ENCODE measurements around the gene EBF4.

The EBF4 gene

DNA sequence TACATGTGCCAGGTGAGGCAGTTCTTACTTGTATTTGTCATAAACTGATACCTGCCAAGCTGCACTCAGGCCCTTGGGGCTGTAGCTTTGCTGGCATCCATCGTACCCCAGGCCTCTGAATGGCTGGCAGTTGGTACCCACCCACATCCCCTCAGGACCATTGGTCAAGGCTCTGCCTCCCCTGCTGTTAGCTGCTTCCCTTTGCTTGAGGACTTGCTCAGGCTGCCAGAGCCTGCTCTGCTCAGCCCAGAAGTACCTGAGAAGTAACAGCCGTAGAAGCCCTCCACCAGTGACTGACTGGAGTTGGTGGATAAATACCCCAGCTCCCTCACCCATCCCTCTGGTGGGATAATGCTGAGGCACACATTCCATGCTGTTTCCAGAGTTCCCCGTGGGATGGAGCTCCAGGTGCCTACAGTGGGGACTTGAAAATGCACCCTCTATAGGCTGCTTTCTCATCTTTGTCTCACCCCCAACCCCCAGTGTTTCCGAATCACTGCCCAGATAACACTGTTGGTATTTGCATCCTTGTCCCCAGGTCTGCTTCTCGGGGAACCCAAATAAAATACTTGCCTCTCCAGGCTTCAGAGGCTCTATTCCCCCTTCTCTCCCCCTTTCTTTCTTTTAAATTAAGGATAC lies 7.3 kb downstream of the EBF4 start:
- FAIRE-seq (no peak), DNase-seq (ENCODE audit: insufficient read length, low spot score) (no peak)

DNA sequence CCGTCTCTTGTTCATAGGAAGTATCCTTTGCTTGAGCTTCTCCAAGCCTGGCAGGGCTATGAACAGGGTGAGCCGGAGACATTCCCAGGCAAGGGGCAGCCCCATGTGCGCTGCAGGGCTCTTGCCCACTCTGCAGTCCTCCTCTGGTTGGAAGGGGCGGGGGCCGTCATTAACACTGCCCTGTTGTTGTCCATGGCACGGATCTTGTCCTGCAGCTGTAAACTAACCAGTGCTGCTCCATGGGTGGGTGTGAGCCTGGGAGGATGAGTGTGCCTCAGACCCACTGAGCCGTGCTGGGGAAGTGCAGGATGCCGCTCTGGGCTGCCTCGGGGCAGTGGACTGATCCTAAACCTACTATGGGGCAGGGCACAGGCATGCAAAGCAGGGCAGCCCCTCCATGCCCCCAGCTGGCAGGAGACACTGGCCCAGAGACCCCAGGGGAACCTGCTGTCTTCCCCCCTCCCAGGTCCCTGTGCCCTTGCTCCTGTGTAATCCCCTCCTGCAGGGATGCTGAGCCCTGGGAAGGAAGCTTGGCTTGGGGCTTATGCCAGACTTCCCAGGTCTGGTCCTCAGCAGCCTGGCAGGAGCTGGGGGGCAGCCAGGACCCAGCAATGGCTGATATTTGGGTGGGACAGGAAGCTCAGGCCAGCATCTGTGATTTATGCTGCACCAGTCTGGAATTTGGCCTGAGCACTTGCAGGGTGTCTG lies 8.5 kb downstream of the EBF4 start:
- FAIRE-seq: no peak

DNA sequence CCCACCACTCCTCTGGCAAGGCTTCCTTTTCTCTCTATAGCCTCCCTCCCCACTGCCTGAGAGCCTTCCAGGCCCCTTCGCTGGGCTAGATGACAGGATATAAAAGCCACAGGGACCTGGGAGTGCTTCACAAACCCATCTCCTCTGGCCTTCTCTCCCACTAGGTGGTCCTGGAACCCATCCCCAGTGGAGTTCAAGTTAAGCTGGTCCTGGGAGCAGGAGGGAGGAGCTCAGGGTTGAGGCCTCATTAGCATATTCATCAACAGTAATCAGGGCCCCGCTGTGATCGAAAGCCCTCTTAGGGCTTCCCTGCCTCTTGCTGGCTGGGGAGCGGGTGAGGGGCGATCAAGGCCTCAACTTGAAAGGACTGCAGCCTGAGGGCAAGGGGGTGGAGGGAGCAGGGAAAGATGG lies 9.1 kb downstream of the EBF4 start:
- FAIRE-seq (no peak), DNase-seq (ENCODE audit: insufficient read length, low spot score) (no peak)

More for the DNA sequence above, 8.5 kb downstream of the EBF4 start:
- DNase-seq (ENCODE audit: insufficient read length, low spot score): no peak

DNA sequence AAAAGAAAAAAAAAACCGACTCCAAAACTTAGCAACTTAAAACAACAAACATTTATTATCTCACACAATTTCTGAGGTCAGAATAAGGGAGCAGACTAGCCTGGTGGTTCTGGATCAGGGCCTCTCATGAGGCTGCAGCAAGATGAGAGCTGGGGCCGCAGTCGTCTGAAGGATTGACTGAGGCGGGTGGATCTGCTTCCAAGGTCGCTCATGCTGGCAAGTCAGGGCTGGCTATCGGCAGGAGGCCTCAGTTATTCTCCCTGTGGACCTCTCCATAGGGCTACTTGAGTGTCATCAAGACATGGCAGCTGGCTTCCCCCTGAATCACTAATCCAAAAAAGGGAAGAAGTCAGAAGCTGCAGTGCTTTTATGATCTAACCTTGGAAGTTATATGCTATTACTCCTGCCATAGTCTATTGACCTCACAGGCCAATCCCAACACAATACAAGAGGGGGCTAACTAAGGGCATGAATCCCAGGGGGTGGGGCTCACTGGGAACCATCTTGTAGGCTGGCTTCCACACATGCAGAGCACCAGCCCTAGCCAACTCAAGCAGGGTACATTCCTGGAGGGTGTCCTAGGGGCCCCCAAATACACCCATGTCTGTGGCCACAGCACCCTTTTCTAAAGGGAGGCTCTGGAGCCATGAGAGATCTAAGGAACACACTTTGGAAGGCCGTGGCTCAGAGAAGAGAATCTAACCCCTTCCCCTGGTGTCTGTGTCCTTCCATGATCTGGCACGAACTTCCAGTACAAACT lies 11.3 kb downstream of the EBF4 start:
- DNase-seq (ENCODE audit: insufficient read length, low spot score): no peak
- no peak for FAIRE-seq

DNA sequence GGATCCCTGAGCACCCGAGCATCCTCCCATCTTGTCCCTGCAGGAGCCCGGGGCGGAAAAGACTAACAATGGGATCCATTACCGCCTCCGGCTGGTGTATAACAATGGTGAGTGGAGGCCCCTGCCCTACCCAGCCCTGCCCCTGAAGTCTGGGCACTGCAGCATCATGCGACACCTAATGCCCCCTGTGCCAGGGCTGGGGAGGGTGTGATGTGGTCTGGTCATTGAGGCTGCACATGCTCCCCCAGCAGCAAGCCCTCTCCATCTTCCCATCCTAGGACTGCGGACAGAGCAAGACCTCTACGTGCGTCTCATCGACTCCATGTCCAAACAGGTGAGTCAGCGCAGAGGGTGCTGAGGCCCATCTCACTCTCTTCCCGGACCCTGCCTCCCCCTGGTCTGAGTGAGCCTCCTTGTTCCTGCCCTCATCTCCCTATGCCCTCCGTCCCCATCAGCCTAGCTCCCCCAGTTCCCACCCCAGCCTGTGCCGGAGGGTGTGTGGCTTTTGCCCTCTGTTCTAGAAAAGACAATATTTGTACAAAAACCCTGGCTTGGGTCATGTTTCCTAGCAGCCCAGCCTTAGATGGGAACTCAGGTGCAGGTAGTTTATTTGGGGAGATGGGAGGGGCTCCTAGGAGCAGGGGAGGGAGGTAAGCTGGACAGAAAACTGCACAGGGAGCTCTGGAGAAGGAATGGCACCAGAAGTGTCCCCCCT lies 13.5 kb downstream of the EBF4 start:
- DNase-seq (ENCODE audit: insufficient read length, low spot score) (no peak), FAIRE-seq (no peak)

DNA sequence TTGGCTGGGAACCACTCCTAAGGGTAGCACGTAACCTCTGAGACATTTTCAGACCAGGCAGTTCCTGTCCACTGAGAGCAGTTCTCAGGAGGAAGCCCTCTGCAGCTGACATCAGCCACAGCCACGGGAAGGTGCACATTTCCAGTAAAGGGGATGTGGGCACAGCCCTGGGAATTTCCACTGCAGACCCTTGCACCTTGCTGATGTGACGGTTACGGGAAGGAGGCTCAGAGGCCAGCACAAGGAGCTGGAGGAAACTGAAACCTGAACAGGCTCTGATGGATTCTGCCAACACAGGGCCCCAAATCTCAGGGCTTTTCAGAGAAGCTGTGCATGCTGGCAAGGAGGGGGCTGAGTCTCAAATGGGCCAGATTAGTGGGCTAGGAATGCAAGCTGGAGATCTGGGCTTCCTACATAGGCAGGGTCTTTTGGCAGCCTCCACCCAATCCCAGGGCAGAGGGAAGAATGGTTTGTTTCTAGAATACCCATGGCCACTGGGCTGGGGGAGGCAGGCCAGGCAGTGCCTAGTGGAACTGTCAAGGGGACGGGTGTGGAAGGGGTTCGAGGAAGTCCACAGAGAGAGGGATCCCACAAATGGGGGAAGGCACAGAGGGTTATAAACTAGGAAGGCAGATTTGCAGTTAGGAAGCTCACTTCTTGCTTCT lies 14.2 kb downstream of the EBF4 start:
- DNase-seq (ENCODE audit: insufficient read length, low spot score) (no peak), FAIRE-seq (no peak)

DNA sequence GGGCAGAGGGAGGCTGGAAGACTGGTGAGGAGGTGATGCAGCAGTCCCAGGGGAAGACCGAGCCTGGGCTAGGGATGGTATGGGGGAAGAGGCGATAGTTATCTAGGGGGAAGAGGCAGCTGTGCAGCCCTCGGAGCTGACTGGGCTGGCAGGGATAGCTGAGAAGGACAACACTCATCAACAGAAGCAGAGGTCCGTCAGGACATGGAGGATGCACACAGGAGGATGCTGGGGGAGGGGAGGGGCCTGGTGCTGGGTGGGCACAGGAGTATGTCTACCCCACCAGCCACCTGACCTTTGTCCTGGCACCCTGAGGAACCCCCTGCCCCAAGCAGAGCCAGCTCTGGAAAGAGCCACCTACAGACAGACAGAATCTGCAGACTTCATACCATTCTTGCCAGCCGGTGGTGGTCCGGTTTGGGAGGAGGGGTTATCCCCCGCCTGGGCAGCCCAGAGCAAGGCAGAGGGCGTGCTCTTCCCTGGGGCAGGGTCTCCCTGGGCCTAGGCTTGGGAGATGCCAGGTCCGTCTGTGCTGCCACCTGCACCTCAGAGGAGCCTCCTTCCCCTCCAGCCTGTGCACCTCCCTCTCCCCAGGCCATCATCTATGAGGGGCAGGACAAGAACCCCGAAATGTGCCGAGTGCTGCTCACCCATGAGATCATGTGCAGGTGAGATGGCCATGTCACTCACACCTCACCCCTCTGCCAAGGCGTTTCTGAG lies 14.9 kb downstream of the EBF4 start:
- no peak for DNase-seq (ENCODE audit: insufficient read length, low spot score)
- no peak for FAIRE-seq

DNA sequence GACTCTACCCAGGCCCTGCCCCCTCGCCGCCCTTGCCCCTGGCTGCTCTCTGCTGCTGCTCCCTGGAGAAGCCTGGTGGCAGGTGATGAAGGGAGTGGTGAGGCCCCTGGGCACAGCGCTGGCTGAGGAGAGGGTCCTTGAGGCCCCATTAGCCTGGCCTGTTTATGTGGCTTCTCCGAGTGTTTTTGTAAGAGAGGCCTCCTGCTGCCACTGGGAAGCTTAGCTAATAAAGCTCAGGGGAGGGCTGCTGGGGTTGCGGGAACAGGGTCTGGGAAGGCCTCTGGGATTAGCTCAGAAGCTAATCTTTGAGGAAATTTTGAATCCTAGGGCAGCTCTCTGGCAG lies 15.5 kb downstream of the EBF4 start:
- FAIRE-seq (no peak), DNase-seq (ENCODE audit: insufficient read length, low spot score) (no peak)

DNA sequence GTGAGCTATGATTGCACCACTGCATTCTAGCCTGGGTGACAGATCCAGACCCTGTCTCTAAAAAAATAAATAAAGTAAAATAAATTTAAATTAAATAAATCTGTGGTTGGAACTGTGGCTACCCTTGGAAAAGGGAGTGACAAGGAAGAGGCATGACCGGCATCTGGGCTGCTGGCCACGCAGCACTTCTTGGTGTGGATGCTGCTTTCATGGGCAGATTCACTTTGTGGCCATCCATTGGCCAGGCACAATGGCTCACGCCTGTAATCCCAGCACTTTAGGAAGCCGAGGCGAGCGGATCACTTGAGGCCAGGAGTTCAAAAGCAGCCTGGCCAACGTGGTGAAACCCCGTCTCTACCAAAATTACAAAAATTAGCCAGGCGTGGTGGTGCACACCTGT lies 16.1 kb downstream of the EBF4 start:
- FAIRE-seq: no peak
- no peak for DNase-seq (ENCODE audit: insufficient read length, low spot score)

DNA sequence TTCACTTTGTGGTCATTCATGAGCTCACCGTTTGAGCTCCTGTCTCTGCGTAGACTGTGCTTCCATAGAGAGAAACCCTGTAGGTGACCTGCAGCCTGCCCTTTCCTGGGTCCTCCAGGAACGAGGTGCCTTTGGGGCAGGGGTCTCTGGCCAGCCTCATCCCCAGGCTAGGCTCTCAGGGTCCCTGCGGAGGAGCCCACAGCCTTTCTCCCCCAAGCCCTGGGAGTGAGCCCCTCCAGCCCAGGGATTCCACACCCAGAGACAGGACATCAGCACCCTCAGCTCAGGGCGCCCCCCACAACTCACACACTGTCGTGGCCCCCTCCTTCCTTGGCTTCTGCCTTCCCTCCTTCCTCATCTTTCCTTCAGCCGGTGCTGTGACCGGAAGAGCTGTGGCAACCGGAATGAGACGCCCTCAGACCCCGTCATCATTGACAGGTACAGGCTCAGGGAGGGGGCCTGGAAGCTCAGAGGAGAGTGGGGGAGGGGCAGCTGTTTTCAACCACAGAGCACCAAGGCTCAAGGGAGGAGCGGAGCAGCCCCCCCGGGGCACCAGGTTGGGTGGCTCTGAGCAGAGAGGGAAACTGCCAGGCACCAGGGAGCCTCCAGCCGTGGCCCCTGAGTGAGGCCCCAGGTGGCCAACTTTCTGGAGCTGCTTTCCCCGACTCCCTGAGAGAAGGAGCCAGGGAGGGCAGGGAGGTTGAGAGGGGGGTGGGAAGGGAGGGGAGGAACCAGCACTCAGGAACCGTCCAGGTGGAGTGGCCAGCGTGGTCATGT lies 16.8 kb downstream of the EBF4 start:
- FAIRE-seq (no peak), DNase-seq (ENCODE audit: insufficient read length, low spot score) (no peak)

DNA sequence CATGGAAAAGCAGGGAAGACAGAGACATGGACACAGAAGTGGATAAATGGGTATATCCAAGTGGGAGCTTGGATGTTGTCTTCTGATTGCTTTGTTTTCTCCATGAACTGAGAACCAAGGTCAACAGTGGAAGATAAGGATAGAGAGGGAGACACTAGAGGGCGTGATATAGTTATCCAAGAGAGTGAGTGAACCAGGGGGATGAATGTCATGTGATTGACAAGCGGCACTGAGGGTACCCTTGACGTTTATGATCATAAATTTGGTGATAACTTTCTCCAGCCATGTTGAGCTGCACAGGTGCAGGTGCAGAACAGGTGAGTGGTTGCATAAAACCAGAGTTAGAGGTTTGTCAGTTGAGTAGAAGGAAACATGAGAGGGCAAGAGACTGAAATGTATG lies 20.7 kb downstream of the EBF4 start:
- DNase-seq (ENCODE audit: insufficient read length, low spot score) (no peak), FAIRE-seq (peak; percentile 21)

DNA sequence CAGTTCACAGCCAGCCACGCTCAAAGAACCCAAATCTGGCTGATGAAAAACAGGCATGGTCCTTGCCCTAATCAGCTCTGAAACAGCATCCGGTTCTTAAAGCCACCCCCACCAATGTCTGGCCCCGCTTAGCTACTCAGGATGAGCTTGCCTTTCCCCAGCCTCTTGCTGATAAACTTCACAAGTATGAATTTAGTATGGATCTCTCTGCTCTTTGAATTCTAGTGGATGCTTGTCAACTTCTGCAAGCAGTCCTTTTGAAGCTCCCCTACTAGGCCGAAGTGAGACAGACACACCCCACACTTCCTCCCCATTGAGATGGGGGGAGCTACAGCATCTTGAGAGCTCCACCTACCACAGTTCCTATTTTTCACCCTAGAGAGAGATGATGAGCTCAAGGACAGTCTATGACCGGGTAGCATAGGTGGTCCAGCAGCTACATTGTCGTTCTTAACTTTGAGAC lies 36.7 kb downstream of the EBF4 start:
- no peak for FAIRE-seq
- no peak for DNase-seq (ENCODE audit: insufficient read length, low spot score)

DNA sequence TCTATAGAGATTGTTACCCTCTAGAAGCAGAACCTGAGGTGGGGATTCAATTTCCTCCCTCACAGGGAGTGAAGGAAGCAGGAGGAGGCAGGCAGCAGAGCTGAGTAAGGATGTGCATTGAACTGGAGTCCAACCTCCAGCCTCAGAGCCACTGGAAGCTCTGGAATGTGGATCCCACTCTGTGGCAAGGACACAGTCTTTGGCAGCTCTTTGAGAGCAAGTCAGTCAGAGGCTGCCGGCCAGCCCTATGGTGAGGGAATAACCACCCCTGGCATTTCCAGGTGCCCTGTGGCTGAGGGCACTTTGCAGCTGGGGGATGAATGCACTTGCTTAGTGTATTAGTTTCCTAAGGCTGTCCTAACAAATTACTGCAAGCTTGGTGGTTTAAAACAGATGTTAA lies 37.2 kb downstream of the EBF4 start:
- FAIRE-seq (no peak), DNase-seq (ENCODE audit: insufficient read length, low spot score) (no peak)

DNA sequence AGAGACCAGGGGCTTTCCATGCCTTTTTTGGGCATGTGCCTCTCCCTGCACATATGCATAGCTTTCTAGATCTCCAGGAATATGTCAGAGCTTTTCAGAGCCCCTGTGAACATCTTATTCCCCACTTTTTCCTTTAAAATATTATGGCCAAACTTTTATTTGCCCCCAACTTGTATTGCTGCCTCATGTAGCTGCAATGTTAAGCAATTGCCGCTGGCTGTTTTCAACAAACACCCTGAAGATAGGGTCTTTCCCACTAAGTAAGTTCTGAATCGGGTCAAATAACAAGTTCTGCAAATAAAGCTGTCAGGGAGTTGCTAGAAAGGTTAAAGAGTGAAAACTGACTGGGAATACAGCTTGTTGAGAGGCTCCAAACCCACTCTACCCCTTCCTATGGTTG lies 42.3 kb downstream of the EBF4 start:
- no peak for DNase-seq (ENCODE audit: insufficient read length, low spot score)
- FAIRE-seq: no peak

DNA sequence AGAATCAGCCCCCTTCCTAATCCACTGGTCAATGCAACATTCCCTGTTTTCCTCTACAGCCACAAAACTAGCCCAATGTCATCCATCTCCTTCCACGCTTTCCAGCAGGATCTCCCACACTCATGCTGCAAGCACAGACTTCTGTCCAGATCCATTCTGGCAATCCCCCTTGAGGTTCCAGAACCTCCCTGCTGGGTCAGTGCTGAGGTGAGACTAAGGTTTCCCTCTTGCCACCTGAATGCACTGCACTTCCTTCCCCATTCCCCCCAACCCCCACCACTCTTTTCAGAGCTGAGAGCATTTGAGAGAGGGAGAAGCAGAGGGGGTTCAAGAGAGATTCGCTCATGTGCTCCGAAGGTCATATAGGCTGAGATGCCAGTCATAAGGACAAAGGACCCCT lies 43.9 kb downstream of the EBF4 start:
- DNase-seq (ENCODE audit: insufficient read length, low spot score): no peak
- no peak for FAIRE-seq

DNA sequence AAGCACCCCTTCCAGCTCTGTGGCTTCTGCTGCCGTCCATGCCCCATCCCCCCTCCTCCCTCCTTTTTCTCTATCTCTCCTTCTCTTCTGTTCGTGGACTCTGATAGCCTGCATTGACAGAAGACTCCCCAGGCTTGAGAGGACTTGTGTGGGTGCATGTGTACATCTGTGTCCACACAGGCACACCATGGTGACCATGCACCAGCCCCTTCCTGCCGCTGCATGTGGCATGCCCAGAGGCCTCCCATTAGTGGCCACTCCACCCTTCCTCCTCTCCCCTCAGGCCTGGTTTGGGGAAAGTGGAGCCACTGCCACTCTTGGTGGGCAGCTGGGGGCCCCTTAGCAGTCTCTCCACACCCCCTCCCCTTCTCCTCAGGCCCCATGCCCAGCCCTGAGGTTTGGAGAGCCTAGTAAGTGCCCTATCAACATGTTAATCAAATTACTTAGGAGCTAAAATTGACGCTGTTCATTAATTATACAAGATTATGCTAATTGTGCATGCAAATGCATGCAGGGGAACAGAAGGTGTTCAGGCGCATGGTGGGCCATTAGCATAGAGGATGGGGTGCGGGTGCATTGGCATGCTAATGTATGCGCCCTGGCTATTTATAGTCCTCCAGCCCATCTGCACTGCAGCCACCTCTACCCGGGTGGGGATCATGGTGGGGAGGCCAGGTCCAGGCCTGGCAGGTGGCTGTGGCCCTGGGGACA lies 45.9 kb downstream of the EBF4 start:
- FAIRE-seq: no peak

DNA sequence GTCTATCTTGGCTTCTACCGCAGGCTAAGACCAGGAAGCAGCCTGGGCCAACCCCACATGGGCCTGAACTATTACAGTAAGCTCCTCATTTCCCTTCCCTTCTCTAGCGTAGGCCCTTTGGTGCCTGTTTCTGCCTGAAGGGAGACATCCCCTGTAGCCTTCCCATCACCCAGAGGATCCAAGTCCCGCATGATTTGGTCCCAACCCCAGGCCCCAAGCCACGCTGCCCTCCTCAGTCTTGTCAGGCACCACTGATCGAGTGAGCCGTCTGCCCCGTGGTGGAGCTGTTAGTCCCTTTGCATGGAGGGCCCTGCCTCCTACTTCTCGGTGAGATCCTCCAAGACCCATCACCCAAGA lies 46.4 kb downstream of the EBF4 start:
- DNase-seq (ENCODE audit: insufficient read length, low spot score): no peak
- FAIRE-seq: no peak

More for the DNA sequence above, 45.9 kb downstream of the EBF4 start:
- DNase-seq (ENCODE audit: insufficient read length, low spot score): no peak

DNA sequence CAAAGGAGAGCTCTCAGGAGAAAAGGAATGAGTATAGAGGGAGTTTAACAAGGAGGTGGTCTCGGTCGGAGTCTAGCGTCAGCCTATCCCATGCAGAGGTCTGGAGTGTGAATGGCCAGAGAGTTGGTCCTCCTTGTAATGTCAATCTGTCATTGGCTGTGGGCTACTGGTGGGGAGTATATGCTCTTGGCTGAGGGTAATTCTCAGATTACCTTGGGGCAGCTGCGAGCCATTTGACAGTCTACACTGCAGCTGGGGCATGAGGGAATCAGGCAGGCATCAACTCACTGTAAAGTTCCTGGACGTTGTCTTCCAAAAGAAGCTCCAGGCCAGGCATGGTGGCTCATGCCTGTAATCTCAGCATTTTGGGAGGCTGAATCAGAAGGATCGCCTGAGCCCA lies 48.1 kb downstream of the EBF4 start:
- DNase-seq (ENCODE audit: insufficient read length, low spot score) (no peak), FAIRE-seq (no peak)

DNA sequence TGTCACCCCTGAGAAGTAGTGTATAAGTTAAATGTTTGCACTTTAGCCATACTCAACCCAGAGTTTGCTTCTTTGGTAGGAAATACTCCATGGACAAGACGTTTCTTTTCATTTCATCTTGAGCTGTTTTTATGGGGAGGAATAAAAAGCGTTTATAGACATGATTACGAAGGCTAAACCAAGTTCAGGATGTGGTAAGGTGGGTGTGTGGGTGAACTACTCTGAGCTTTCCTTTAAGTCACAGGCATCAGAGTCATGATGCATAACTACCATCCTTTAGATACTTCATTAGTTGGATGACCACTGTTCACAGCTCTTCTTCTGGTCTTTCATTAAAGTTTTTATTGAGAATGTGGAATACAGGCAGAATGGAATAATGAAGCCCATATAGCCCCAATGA lies 48.9 kb downstream of the EBF4 start:
- DNase-seq (ENCODE audit: insufficient read length, low spot score) (no peak), FAIRE-seq (no peak)

All from GM19239 (cell line).